GM23338 (cell line): Measurements from ENCODE around the gene CFAP74.

Experiments used
- CTCF ChIP-seq, 2 experiments: fragments of 200-600 bp in 1 of 2; sonication (generic) in 1 of 2; conservative IDR thresholded peaks; 2 replicates each; pipeline versions ENCODE4 v1.5.1 to v1.6.1; 2016 to 2017; ENCODE audit warnings: antibody characterized with exemption in 2 of 2, low read depth in 2 of 2, mild to moderate bottlenecking in 2 of 2, moderate library complexity in 1 of 2
- EZH2 ChIP-seq: fragments of 200-600 bp; sonication (generic); IDR thresholded peaks from one replicate; pipeline ENCODE4 v1.8.0; 2017; ENCODE audit warnings: antibody characterized with exemption, mild to moderate bottlenecking, low read depth; ENCODE audit not compliant: unreplicated experiment
- EZH2phosphoT487 ChIP-seq: fragments of 200-600 bp; sonication (generic); IDR thresholded peaks from one replicate; pipeline ENCODE4 v1.8.1; 2018; ENCODE audit warnings: antibody characterized with exemption; ENCODE audit not compliant: unreplicated experiment
- POLR2AphosphoS5 ChIP-seq: IDR thresholded peaks from 2 replicates; pipeline ENCODE4 v1.6.1; 2016; ENCODE audit warnings: antibody characterized with exemption, low read depth
- ZNF114 ChIP-seq: fragments of 250-450 bp; sonication (Bioruptor Pico); IDR thresholded peaks from 2 replicates; pipeline ENCODE4 v1.5.0; 2020; ENCODE audit warnings: mild to moderate bottlenecking, moderate library complexity
- TF ChIP-seq, protein P1 (sequence below): IDR thresholded peaks from one replicate; pipeline ENCODE4 v1.6.1; 2018; ENCODE audit warnings: antibody characterized with exemption; ENCODE audit not compliant: unreplicated experiment

DNA sequence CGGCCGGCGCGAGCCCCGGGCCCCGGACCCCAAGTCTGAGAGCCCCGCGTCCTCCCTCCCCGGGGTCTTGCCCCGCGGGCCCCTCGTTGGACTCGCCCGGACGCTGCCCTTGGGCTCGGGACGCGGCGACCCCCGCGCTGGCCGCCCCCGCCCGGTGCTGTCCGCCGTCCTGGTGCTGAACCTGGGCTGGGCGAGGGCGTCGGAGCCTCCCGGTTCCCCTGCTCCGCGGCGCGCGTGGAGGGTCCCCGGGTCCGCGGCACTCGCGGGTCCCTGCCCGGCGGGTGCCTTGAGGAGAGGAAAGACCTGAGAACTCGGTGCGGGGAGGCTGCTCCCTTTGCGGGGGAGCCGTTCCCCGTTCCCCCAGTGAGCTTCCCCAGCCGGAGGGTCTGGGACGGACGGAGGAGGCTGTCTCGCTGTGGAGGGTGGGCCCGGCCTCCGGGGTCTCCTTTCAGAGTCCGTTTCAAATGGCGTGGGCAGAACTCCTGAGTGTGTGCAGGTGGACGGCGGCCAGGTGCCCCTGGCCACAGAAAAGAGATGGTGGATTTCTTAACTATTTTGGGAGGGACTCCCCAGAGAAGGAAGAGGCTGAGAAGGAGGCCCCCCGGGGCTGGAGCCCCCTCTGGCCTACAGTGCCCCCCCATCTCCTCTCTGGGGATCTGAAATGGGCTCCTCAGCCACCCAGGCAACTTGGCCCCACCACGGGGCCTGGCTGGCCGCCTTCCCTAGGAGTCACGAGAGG is 16.2 kb upstream of the CFAP74 start:
- TF ChIP-seq POLR2AphosphoS5 = no peak
- no peak for TF ChIP-seq EZH2
- no peak for TF ChIP-seq CTCF (conservative IDR thresholded peaks at IDR 0.05; ENCODE audit: low read depth in 2 of 2)
- no peak for TF ChIP-seq ZNF114 (CRISPR knock-in tag)
- TF ChIP-seq, protein P1, sequence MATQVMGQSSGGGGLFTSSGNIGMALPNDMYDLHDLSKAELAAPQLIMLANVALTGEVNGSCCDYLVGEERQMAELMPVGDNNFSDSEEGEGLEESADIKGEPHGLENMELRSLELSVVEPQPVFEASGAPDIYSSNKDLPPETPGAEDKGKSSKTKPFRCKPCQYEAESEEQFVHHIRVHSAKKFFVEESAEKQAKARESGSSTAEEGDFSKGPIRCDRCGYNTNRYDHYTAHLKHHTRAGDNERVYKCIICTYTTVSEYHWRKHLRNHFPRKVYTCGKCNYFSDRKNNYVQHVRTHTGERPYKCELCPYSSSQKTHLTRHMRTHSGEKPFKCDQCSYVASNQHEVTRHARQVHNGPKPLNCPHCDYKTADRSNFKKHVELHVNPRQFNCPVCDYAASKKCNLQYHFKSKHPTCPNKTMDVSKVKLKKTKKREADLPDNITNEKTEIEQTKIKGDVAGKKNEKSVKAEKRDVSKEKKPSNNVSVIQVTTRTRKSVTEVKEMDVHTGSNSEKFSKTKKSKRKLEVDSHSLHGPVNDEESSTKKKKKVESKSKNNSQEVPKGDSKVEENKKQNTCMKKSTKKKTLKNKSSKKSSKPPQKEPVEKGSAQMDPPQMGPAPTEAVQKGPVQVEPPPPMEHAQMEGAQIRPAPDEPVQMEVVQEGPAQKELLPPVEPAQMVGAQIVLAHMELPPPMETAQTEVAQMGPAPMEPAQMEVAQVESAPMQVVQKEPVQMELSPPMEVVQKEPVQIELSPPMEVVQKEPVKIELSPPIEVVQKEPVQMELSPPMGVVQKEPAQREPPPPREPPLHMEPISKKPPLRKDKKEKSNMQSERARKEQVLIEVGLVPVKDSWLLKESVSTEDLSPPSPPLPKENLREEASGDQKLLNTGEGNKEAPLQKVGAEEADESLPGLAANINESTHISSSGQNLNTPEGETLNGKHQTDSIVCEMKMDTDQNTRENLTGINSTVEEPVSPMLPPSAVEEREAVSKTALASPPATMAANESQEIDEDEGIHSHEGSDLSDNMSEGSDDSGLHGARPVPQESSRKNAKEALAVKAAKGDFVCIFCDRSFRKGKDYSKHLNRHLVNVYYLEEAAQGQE = peak; percentile 88
- no peak for TF ChIP-seq EZH2phosphoT487
